Lung (tissue), 12 donors: Measurements from ENCODE around the gene PTPRA. TPM values are rescaled to one million over a fixed set of nuclear protein-coding genes. Genes with fewer than 3 reads are reported as not detected.

Source experiments
- ATAC-seq: fragments of 200-7000 bp; cut with Tn5 transposase; one replicate; pipeline ENCODE4 v1.9.1; 2020; ENCODE audit warnings: moderate number of reproducible peaks; ENCODE audit not compliant: insufficient read depth, low FRiP score
- DNase-seq, 3 donors: peaks; one replicate each; pipeline ENCODE4 v3.0.0-alpha.2; 2013 to 2017
- H3K27ac ChIP-seq, 2 donors: one replicate each; pipeline ENCODE4 v1.5.1; 2013; ENCODE audit warnings: mild to moderate bottlenecking in 2 of 2, moderate library complexity in 2 of 2, control low read depth in 1 of 2, inconsistent platforms in 1 of 2, low read depth in 1 of 2, low read length in 1 of 2
- H3K27me3 ChIP-seq, 3 donors: one replicate each; pipeline ENCODE4 v1.5.1; 2013; ENCODE audit warnings: low read length in 2 of 3; ENCODE audit not compliant: control insufficient read depth in 3 of 3, insufficient read depth in 3 of 3
- H3K36me3 ChIP-seq, 4 donors: one replicate each; pipeline ENCODE4 v1.5.1; 2013; ENCODE audit warnings: low read length in 4 of 4, mild to moderate bottlenecking in 1 of 4, moderate library complexity in 1 of 4; ENCODE audit not compliant: control insufficient read depth in 4 of 4, insufficient read depth in 4 of 4
- H3K4me1 ChIP-seq, 5 donors: one replicate each; pipeline ENCODE4 v1.5.1; 2013; ENCODE audit warnings: low read length in 5 of 5, mild to moderate bottlenecking in 2 of 5, moderate library complexity in 1 of 5; ENCODE audit not compliant: control insufficient read depth in 5 of 5, insufficient read depth in 5 of 5
- H3K4me3 ChIP-seq: one replicate; pipeline ENCODE4 v1.5.1; 2013; ENCODE audit warnings: mild to moderate bottlenecking, control low read depth, moderate library complexity
- H3K9ac ChIP-seq, 2 donors: one replicate each; pipeline ENCODE4 v1.5.1; 2013; ENCODE audit warnings: low read length in 2 of 2, control low read depth in 1 of 2; ENCODE audit not compliant: insufficient read depth in 1 of 2
- H3K9me3 ChIP-seq, 4 donors: one replicate each; pipeline ENCODE4 v1.5.1; 2013; ENCODE audit warnings: low read length in 3 of 4, mild to moderate bottlenecking in 1 of 4, moderate library complexity in 1 of 4; ENCODE audit not compliant: control insufficient read depth in 4 of 4, insufficient read depth in 3 of 4
- WGBS, 2 donors: extraction: QIAGEN DNeasy Blood & Tissue Kit; methylation state at CpG; one replicate each; pipeline ENCODE4 v1.1.7; 2013; 5-methylcytosine and 5-hydroxymethylcytosine counted together
- polyA plus RNA-seq, 2 donors: library from polyadenylated mRNA; stranded (reverse); fragments of 200-250 nt; gene quantifications; one replicate each; pipeline ENCODE4 v1.2.1, GENCODE V29; 2013
- total RNA-seq, 2 donors: library from RNA; depleted of rRNA in 1 of 2; stranded (reverse); fragments of >200 nt in 1 of 2; gene quantifications; one replicate each; pipeline ENCODE4 v1.2.1, GENCODE V29; 2014 to 2021
- TF ChIP-seq, protein P1 (sequence below): IDR thresholded peaks from 2 replicates; pipeline ENCODE4 v1.5.1; 2012; ENCODE audit warnings: mild to moderate bottlenecking; ENCODE audit errors: control extremely low read depth, extremely low read depth
- donor health status: control.
- donor health status: control.
- donor health status: Bipolar disorder and iron deficiency.
- donor health status: healthy.
- donor health status: DM: yes; HTN: yes; CAD: no.

Gene PTPRA
- total and polyA plus RNA-seq, 4 donors = 17.8 to 92.1 (median 40.1) TPM

DNA sequence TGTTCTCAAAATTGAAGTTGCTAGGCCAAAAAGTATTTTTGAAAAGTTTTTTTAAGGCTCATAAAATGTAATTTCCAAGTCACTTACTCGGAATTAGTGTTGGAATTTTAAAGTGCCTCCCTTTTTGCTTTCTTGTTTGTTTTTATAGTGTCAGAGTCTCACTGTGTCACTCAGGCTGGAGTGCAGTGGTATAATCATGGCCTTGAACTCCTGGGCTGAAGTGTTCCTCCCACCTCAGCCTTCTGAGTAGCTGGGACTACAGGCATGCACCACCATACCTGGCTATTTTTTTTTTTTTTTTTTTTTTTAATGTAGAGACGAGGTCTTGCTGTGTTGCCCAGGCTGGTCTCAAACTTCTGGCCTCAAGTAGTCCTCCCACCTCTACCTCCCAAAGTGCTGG, 130.1 kb downstream of the PTPRA start:
- no peak overlapping the region for H3K4me3 ChIP-seq
- no peaks in the 10 kb centered on the region for H3K9me3 ChIP-seq
- H3K4me1 ChIP-seq = no peaks in the 10 kb centered on the region
- H3K27me3 ChIP-seq = no peaks in the 10 kb centered on the region
- no peak overlapping the region for H3K9ac ChIP-seq
- ATAC-seq = no peak
- no peak for DNase-seq
- 89 to 98% methylated on average over 2 of the region's 2 CpGs for WGBS, 2 donors
- TF ChIP-seq, protein P1, sequence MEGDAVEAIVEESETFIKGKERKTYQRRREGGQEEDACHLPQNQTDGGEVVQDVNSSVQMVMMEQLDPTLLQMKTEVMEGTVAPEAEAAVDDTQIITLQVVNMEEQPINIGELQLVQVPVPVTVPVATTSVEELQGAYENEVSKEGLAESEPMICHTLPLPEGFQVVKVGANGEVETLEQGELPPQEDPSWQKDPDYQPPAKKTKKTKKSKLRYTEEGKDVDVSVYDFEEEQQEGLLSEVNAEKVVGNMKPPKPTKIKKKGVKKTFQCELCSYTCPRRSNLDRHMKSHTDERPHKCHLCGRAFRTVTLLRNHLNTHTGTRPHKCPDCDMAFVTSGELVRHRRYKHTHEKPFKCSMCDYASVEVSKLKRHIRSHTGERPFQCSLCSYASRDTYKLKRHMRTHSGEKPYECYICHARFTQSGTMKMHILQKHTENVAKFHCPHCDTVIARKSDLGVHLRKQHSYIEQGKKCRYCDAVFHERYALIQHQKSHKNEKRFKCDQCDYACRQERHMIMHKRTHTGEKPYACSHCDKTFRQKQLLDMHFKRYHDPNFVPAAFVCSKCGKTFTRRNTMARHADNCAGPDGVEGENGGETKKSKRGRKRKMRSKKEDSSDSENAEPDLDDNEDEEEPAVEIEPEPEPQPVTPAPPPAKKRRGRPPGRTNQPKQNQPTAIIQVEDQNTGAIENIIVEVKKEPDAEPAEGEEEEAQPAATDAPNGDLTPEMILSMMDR = no peak
- no peak overlapping the region for H3K27ac ChIP-seq
- peaks cover 13 to 24% (median 19%) of the 10 kb centered on the region in 4 donors for H3K36me3 ChIP-seq

DNA sequence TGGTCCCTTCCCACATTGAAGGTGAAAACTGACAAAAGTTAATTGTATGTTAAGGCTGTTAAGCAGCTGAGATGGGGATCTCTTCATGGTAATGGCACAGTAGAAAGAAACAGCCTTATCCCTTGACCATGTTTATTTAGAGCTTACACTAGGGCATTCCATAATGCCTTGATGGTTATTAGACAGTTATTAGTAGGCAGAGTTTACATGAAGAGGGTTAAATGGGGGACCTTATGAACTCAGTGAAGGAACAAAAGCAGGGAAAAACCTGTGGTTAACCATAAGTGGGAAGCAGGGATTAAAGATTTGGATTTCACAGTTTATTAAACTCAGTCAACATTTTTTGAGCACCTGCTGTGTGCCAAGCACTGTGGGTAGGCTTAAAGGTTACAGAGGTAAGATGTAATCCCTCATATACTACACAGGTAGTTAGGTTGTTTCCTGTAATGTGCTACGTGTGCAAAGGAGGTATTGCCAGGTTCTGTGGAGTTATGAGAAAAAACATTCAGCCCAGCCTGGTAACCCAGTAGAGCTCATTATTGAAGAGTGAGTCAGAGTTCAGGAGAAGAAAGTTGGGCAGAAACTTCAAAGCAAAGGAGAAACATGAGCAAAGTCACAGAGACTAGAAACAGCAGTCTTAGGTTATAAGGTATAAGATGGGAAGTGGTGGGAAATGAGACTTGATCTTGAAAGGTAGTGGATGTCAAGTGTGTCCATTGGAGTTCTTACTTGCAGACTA, 137.9 kb downstream of the PTPRA start:
- H3K4me1 ChIP-seq = no peaks in the 10 kb centered on the region
- no peaks in the 10 kb centered on the region for H3K9me3 ChIP-seq
- H3K9ac ChIP-seq = no peak overlapping the region
- TF ChIP-seq, protein P1 = no peak
- ATAC-seq (no peak), DNase-seq (no peak)
- no peaks in the 10 kb centered on the region for H3K27me3 ChIP-seq
- no peak overlapping the region for H3K4me3 ChIP-seq
- peaks cover 10 to 25% (median 17%) of the 10 kb centered on the region in 4 donors for H3K36me3 ChIP-seq
- WGBS, 2 donors = 57 to 87% methylated on average over 1 of the region's 1 CpG
- no peak overlapping the region for H3K27ac ChIP-seq

DNA sequence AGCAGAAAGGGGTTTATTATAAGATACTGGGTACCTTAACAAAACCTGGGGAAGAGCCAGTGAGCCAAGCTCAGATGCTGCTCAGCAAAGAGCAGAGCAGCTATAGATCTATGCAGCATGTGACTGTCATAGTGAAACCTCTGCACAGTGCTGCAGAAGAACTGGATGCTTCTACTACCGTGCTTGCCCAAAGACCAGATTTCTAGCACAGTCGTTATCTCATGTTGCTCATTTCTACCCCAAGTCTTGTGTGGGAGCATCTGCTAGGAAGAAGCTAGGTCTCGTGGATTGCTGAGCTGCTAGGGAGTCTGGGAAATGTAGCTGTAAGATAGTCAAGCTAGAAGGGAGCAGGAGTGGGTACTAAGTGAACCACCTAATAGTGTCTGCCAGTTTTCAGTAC, 138.5 kb downstream of the PTPRA start:
- no peak for DNase-seq
- Histone ChIP-seq H3K36me3 (peaks cover 6 to 24% (median 15%) of the 10 kb centered on the region in 4 donors), H3K27ac (no peak overlapping the region), H3K4me3 (no peak overlapping the region), H3K9me3 (no peaks in the 10 kb centered on the region), H3K27me3 (no peaks in the 10 kb centered on the region), H3K4me1 (no peaks in the 10 kb centered on the region), H3K9ac (no peak overlapping the region)
- TF ChIP-seq, protein P1 = no peak
- no peak for ATAC-seq
- 91 to 96% methylated on average over 3 of the region's 3 CpGs for WGBS, 2 donors
